Measurements from ENCODE around the gene COL18A1. TPM values are rescaled to one million over a fixed set of nuclear protein-coding genes. Genes with fewer than 3 reads are reported as not detected.

COL18A1 gene
- total RNA-seq, 1 experiment from 2014 or later = 77.0 TPM

DNA sequence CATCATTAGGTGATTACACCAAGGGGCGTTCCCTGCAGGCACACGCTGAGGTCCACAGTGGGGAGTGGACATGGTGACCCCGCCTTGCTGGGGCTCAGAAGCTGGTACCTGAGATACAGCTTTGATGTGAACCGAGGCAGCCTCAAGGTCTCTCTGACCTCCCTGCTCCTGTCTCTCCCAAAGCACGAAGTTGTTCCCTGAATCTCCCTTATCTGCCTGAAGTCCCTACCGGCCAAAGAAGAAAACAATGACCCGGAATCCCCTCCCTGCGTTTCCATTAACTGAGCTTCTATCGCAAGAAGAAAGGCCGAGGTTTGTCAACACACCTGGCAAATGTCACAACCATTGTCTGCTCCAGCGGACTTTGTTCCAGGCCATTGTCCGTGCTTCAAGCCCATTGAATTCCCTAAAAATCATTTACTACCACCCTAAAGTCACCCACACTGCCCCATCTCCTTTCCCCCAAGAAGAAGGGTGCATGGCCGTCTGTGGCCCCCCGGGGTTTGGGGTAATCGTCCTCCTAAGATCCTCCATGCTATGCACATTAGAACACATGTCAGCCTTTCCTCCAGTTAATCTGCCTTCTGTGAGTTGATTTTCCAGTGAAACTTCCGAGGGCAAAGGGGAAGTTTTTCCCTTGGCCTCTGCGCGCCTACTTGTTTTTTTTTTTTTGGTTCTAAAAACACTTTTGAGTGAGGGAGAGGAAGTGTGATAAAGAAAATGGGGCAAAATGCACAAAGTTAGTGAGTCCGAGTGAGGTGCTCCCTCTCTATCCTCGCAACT is 48.1 kb upstream of the COL18A1 start:
- Histone ChIP-seq H3K27me3 (ENCODE audit: low read length) (no peaks in the 10 kb centered on the region), H4K20me1 (ENCODE audit: low read length) (no peaks in the 10 kb centered on the region), H3K9me3 (ENCODE audit: low read length) (no peaks in the 10 kb centered on the region), H3K27ac (ENCODE audit: low read length) (no peak overlapping the region), H3K79me2 (ENCODE audit: low read length) (no peaks in the 10 kb centered on the region), H2AFZ (ENCODE audit: low read length) (no peak overlapping the region), H3K4me3 (ENCODE audit: low read length) (no peak overlapping the region), H3F3A (ENCODE audit: low read length, unreplicated experiment) (no peaks in the 10 kb centered on the region), H3K4me2 (ENCODE audit: low read length) (no peak overlapping the region), H3K4me1 (ENCODE audit: insufficient read depth, low read length) (no peaks in the 10 kb centered on the region), H3K36me3 (ENCODE audit: low read depth, low read length) (no peaks in the 10 kb centered on the region), H3K9ac (ENCODE audit: low read length) (no peak overlapping the region), H3K9me2 (replicated peaks; ENCODE audit: low read length) (no peaks in the 10 kb centered on the region)
- ATAC-seq (no peak), DNase-seq (no peak)
- ChIA-PET CTCF (no interaction called here), POLR2A (ENCODE audit: unreplicated experiment) (no interaction called here)
- TF ChIP-seq EZH2phosphoT487 (IDR thresholded peaks at IDR 0.05; ENCODE audit: borderline replicate concordance, low read length) (no peak), EZH2 (IDR thresholded peaks at IDR 0.05; ENCODE audit: low read length, unreplicated experiment) (no peak)
- TF ChIP-seq, protein P1, sequence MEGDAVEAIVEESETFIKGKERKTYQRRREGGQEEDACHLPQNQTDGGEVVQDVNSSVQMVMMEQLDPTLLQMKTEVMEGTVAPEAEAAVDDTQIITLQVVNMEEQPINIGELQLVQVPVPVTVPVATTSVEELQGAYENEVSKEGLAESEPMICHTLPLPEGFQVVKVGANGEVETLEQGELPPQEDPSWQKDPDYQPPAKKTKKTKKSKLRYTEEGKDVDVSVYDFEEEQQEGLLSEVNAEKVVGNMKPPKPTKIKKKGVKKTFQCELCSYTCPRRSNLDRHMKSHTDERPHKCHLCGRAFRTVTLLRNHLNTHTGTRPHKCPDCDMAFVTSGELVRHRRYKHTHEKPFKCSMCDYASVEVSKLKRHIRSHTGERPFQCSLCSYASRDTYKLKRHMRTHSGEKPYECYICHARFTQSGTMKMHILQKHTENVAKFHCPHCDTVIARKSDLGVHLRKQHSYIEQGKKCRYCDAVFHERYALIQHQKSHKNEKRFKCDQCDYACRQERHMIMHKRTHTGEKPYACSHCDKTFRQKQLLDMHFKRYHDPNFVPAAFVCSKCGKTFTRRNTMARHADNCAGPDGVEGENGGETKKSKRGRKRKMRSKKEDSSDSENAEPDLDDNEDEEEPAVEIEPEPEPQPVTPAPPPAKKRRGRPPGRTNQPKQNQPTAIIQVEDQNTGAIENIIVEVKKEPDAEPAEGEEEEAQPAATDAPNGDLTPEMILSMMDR (conservative IDR thresholded peaks at IDR 0.05; ENCODE audit: low read depth, low read length) = no peak
- intact Hi-C loops (cut with micrococcal nuclease) = no loop called here
- BruUV-seq (replicated peaks) = no TSS peak

DNA sequence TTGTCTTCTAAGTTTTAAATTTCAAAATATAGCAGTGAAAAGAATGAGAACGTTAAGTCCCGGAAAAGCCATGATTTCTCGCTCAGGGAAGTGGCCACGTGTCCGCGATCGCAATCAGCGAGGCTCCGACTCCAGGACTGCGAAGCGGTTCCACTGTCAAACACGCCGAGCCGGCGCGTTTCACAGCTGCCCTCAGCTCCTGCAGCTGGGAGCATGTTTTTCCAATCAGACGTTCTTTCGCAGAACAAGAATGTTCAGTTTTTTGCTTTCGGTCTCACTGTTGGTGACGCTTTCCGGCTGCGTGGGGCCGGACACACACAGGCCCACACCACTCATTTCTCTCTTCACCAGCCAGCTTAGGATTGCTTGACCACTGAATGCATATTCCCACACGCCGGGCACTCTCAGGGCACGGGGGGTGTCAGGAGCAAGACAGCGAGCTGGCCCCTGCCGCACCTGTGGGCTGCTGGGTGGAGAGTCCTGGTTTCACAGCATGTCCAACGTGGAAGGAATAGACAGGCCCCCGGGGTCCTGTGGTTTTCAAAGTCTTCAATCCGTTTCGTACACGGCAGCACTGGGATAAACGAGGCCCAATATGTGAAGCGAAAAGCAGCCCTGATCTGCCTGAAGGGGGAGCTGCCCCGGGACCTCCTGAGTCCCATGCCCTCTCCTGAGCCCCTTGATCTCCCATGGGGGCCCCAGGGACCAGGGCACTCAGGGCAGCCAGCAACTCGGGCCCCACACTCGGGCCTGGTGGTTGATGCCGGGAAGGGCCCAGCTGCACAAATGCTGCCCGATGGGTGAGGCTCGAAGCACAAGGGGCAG is 47.3 kb upstream of the COL18A1 start:
- TF ChIP-seq, protein P1 (conservative IDR thresholded peaks at IDR 0.05; ENCODE audit: low read depth, low read length) = peak; percentile 44; the same call in 1 of the 2 replicates
- TF ChIP-seq EZH2phosphoT487 (IDR thresholded peaks at IDR 0.05; ENCODE audit: borderline replicate concordance, low read length) = no peak
- CTCF ChIA-PET = no interaction called here
- intact Hi-C loops (cut with micrococcal nuclease) = no loop called here

More for the DNA sequence above, 47.3 kb upstream of the COL18A1 start:
- DNase-seq (no peak), ATAC-seq (no peak)
- no peak overlapping the region for H3K9ac ChIP-seq (ENCODE audit: low read length)
- no peaks in the 10 kb centered on the region for H3K79me2 ChIP-seq (ENCODE audit: low read length)
- no peak overlapping the region for H3K4me2 ChIP-seq (ENCODE audit: low read length)
- H2AFZ ChIP-seq (ENCODE audit: low read length) = no peak overlapping the region
- H3K36me3 ChIP-seq (ENCODE audit: low read depth, low read length) = no peaks in the 10 kb centered on the region
- no peak overlapping the region for H3K27ac ChIP-seq (ENCODE audit: low read length)
- no peaks in the 10 kb centered on the region for H3K4me1 ChIP-seq (ENCODE audit: insufficient read depth, low read length)
- H3K9me3 ChIP-seq (ENCODE audit: low read length) = no peaks in the 10 kb centered on the region
- no peaks in the 10 kb centered on the region for H3F3A ChIP-seq (ENCODE audit: low read length, unreplicated experiment)
- no peaks in the 10 kb centered on the region for H3K27me3 ChIP-seq (ENCODE audit: low read length)
- POLR2A ChIA-PET (ENCODE audit: unreplicated experiment) = no interaction called here
- no peaks in the 10 kb centered on the region for H4K20me1 ChIP-seq (ENCODE audit: low read length)
- H3K4me3 ChIP-seq (ENCODE audit: low read length) = no peak overlapping the region
- no TSS peak for BruUV-seq (replicated peaks)
- no peaks in the 10 kb centered on the region for H3K9me2 ChIP-seq (replicated peaks; ENCODE audit: low read length)
